ENCODE measurements around the gene LAMC3.
"Not testable (repeated sequence)": the region's sequence is repeated elsewhere in the genome, so short reads cannot be mapped to it uniquely, and the experiment has no call there.

LAMC3 gene

DNA sequence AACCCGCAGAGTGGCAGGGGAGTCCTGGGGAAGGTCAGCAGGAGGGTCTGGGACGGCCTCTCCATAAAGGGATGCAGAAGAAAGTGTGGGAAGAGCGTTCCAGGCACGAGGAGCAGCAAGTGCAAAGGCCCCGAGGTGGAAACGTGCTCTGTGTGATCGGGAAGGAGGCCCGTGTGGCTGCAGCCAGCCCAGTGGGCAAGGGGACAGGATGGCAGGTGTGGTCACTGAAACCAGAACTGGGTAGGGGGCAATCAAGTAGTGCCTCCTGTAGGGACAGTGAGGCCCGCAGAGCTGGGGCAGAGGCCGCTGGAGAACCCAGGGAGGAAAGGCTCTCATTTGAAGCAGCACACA is 16.3 kb upstream of the LAMC3 start:
- DNase-seq, result no peak

DNA sequence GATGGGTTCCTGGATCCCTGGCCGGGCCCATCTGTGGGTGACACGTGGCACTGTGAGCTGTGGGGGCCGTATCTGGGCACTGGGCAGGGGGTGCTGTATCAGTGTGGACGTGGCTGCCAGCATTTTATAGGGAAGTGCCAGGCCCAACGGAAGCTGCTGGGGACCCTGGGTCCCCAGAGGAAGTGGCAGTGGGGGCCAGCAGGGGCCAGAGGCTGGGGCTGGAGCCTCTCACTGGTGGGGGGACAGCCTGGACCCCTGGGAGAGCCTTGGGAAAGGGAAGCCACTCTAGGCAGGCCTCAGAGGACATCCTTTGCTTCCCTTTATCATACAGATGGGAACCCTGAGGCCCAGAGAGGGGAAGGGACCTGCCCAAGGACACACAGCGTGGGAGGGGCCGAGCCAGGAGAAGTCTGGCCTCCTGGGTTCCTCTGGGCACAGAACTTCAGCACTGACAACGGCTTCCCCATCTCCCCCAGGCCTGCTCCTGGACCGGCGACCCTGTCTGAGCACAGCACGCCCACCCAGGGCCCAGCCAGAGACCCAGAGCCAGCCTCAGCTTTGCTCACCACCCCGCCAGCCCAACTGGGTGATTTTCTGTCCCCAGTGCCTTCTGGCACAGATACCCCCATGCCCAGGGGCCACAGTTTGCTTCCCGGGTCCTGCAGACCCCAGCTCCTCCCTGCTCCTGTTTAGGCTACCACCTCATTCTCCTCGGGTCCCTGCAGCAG is 15.5 kb upstream of the LAMC3 start:
- no peak for DNase-seq

DNA sequence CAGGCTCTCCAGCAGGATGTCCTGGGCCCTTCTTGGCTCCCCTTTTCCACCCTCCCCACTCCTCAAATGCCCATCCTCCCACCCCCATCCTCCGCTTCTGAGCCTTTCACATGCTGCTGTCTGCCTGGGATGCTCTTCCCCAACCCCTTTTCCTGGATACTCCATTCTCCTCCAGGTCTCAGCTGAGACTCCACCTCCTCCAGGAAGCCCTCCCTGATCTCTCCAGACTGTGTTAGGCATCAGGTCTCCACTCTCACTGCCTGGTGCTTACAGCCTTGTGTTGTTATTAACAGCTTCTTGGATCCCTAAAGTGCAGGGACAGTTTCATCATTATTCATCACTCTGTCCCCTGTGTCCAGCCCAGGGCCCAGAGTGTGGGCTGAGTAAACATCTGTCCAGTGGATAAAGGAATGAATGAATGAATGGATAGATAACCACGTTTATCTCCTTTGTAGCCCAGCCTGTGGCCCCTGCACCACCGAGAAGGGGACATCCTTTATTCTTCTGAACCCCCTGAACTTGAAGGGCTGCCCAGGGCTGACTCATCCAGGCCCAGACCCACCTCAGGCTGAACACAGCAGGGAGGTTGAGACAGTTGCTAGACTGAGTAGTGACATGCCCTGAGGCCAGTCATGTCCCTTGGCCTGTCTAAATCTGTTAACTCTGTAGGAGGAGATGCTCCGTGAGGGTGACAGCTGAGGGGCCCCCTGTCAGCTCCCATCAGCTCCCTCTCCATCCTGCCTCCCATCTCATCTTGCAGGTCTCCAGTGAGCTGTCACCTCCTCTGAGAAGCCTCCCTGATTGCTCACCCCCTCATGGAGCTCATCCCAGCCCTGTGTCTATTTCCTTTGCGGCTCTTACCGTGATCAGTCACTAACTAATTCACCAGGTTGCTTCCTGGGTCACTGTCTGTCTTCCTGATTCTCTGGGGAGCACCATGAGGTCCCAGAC is 14.6 kb upstream of the LAMC3 start:
- DNase-seq, result no peak

DNA sequence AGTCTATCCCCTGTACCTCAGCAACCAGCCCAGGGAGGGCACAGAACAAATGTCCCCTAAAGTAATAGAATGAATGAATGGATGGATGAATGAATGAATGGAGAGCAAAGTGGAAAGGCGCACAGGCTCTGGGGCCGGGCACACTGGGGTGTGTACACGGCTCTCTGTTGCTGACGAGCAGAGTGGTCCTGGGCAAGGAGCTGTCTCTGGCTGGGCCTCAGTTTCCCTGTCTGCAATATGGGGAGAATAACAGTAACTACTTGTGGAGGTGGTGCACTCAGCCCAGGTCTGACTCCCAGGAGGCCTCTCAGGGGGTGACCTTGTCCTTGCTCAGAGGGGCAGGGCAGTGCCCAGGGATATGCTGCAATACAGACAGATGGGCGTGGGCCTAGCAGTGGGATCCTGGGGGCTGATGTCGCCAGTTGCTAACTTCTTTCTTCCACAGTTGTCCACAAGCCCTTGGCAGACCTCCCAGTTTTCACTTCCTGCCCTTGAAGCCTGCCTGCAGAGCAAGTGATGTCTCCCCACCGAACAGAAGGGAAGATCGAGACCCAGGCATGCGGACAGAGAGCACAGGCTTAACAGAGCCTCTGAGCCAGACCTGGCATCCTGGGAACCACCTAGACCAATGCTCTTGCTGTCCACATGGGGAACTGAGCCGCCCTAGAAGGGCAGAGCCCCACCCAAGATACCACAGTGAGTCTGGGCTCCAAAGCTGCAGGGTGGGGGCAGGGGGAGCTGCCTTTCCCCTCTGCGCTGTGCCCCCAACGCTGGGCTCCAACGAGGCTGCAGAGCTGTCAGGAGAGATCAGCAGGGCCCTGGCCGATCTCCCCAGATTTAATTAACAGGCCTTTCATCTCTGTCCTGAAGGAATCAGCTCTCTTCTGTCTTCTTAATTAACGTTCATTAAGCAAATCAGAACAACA is 13.6 kb upstream of the LAMC3 start:
- no peak for DNase-seq

DNA sequence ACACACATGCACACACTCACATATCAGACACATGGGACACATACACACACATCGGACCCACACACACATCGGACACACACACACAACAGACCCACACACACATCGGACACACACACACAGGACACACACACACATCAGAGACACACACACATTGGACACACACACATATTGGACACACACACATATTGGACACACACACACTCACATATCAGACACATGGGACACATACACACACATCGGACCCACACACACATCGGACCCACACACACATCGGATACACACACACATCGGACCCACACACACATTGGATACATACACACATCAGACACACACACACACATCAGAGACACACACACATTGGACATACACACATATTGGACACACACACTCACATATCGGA is 12.8 kb upstream of the LAMC3 start:
- DNase-seq, result no peak

DNA sequence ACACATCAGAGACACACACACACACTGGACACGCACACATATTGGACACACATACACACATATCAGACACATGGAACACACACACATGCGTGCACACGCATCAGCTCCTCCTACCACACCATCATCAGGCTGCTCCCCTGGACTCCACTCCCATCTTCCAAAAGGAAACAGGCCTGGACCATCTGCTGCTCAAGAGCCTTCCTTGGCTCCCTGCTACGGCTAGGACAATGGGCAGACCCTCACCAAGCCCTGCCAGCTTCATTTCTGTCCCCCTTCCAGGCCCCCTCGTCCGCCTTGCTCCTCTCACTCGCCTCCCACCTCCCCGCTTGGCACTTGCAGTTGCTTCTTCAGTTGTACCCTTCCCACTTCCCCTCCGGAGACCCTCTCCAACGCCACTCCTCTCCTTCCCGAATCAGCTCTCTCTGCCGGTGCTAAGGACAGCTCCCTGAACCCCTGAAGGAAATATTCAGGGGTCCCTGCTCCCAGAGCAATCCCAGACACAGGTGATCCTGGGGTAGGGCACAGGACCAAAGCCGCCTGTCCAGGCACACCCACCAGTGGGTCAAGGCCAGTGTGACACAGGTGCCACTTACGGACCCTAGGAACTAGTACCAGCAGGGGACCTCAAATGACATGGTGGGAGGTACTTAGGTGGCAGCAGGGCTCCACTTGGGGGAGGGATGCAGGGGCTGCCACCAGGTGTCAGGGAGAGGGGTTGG is 12.1 kb upstream of the LAMC3 start:
- DNase-seq, result no peak

DNA sequence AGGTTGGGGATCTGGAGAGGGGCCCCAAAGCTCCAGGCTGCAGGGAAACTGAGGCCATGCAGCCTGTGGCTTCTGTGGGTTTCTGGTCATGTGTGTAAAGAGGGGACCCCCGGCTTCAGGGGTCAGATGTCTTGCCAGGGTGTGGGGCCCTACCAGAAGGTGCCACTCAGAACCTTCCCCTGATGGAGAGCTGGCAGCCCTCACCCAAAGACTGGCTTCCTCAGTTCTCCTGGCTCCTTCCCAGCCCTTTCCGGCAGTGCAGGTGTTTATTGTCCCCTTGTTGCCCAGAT is 11.6 kb upstream of the LAMC3 start:
- DNase-seq, result no peak

DNA sequence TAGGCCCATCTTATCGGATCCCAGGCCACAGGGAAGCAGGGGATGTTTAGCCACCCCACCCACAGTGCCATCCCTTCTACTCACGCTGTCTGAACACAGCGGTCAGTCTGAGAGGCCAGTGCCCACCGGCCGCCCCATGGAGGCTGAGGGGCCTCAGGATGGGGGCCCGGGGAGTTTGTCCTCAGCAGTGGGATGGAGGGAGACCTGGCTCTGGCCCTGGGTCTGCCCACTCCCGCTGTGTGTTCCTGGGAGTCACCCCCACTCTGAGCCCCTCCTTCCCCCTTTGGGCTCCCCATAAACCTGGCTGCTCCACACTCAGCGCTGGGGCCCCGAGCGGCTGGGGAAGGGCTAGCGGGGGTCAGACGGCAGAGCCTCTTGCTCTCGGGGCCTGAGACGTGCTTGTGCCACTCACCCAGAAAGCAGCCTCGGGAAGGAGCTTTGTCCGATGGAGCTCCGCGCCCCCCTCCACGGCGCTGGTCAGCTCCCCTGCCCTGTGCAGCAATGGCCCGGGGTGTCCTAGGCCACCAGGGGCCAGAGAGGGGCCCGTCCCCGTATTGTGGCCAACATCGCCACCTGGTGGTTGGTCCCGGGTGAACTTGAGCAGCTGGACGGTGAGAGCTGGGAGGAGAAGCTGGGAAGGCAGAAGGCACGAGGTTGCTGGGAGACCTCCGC is 10.9 kb upstream of the LAMC3 start:
- peak; percentile 63 for DNase-seq

DNA sequence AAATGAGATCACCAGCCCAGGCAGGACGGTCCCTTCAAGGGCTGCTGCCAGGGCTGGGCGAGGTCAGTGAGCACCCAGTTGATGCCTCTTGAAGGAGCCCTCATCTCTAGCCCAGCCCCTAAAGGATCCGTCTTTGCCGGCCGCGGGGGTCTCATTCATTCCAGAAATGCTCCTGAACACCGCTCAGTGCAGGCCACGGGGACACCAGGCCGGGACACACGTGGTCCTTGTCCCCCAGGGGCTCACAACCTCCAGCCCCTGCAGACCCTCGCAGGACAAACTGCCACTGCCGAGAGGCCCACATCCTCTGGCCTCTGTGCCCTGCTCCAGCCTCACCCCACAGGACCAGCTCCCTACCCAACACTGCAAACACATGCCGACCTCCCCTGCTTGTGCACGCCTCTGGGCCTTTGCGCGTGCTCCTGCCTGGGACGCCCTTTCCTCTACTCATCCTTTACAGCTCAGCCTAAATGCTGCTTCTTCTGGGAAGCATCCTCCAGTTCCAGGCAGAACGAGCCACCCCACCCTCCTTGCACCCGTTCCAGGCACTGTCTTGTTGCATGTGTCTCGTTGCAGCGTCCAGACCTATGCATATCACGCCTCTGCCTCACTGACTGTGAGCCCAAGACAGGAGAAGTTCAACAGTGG is 10.3 kb upstream of the LAMC3 start:
- DNase-seq, result no peak

DNA sequence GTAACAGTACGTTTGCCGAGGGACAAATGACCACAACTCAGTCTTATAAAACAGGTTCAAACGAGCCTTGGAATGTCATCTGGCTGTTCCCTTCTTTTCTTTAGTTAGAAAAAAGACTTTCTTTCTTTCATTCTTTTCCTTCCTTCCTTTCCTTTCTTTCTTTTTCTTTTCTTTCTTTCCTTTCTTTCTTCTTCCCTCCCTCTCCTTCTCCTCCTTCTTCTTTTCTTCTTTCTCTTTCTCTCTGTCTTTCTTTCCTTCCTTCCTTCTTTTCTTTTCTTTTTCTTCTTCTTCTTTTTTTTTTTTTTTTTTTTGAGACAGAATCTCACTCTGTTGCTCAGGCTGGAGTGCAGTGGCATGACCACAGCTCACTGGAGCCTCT is 9.7 kb upstream of the LAMC3 start:
- DNase-seq, result no peak

DNA sequence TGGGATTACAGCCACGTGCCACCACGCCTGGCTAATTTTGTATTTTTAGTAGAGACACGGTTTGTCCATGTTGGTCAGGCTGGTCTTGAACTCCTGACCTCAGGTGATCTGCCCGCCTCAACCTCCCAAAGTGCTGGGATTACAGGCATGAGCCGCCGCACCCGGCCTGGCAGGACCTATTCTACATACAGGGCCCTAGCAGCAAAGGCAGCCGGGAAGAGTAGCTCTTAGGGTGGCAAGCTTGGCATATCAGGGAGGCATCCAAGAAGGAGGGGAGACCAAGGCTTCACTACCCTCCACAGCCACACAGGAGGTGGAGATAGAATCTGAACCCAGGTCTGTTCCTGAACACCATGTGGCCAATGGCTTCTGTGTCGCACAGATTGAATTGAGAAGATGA is 8.4 kb upstream of the LAMC3 start:
- not testable (repeated sequence) for DNase-seq

DNA sequence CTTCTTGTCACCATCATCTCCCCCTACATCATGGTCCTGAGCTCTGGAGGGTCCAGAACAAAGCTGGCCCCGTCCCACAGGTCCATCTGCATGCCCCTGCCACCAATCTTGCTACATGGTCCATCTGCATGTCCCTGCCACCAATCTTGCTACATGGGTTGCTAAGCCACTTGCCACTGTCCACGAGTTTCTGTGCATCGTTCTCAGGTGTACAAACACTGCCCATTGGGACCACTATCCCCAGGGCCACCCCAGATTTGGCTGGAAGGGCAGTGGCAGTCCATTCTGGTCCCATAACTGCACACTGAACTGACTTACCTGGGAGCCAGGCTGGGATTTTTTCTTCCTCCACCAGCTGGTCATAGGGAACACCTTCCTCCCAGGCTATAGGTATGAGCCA is 8.0 kb upstream of the LAMC3 start:
- no peak for DNase-seq

DNA sequence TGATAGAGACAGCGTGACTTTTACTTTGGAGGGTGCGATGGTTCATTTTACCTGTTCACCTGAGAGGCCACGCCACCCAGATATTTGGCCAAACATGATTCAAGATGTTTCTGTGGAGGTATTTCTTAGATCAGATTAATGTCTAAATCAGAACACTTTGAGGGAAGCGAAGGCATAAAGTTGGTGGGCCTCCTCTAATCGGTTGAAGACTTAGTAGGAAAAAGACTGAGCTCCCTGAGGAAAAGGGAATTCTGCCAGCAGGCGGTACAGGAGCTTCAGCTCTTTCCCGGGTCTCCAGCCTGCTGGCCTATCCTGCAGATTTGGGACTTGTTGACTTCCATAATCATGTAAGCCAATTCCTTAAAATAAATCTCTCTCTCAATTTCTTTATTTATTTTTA is 7.0 kb upstream of the LAMC3 start:
- no peak for DNase-seq

DNA sequence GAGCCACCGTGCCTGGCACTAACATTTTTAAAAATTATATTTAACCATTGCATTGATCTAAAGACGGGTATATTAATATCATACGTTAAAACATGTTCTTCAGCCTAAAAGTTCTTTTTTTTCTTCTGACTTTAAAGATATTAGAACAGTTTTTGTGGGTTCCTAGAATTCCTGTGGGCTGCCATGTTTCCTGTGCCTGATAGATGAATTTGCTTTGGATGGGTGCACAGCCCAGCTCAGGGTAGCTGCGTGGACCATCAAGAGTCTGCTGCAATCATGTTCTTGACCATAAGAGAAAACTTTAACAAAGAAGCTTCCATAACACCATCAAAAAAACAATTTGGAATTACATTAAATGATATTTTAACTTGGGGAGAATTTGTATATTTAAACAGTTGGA is 2.4 kb upstream of the LAMC3 start:
- DNase-seq, result no peak

DNA sequence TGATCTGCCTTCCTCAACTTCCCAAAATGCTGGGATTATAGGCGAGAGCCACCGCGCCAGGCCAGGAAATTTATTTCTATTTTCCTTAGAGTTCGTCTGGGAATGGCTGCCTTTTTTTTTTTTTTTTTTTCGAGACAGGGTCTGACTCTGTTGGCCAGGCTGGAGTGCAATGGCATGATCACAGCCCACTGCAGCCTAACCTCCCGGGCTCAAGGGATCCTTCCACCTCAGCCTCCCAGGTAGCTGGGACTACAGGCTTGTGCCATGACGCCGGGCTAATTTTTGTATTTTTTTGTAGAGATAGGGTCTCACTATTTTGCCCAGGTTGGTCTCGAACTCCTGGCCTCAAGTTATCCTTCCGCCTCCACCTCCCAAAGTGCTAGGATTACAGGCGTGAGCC is 888 bp upstream of the LAMC3 start:
- DNase-seq, result no peak

DNA sequence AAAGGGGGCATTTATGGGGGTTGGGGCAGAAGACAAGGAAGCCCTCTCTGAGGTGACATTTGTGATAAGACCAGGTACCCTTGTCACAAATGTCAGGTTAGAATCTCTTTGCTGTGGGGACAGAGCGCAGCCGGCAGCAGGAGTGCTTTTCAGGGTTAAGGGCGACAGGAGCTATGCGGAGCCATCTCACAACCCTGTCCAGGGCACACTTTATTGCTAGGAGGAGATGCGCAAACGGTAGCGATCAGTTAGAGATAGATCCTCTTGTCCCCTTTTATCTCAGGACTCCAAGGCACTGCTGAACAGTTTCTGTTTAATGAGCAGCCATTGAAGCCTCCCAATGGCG is 438 bp upstream of the LAMC3 start:
- no peak for DNase-seq

DNA sequence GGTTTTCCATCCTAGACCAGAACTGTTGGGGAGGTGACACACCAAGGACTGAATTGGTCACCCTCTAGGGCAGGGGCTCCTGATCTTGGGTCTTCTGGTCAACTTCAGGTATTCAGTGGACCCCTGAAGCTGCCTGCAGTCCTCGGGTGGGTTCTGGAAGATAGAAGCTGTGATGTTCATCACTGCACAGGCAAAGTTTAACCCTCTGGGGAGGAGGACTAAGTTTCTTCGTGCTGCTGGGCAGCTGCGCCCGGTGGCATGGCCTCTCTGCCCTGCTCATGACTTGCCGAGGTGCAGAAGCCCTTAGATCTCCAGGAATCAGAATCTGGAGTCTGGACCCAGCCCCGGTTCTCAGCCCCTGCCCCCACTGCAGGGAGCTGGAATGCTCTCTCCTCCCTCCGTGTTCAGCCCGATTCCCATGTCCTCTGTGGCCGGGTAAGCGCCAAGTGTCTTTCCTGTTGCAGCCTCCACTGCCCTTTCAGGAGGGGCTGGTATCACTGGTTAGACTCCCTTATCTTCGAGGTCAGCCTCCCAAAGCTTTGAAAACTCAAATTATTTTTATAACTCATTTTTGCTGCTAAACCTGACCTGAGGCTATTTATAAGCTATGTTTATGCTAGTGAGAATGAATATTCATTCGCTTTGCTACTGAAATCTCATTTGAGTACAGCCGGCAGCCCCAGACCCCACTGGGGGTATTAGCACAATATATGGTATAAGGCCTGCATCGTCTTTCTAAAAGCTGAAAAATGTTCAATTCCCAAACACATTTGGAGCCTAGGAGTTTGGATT is 1.7 kb downstream of the LAMC3 start:
- no peak for DNase-seq

DNA sequence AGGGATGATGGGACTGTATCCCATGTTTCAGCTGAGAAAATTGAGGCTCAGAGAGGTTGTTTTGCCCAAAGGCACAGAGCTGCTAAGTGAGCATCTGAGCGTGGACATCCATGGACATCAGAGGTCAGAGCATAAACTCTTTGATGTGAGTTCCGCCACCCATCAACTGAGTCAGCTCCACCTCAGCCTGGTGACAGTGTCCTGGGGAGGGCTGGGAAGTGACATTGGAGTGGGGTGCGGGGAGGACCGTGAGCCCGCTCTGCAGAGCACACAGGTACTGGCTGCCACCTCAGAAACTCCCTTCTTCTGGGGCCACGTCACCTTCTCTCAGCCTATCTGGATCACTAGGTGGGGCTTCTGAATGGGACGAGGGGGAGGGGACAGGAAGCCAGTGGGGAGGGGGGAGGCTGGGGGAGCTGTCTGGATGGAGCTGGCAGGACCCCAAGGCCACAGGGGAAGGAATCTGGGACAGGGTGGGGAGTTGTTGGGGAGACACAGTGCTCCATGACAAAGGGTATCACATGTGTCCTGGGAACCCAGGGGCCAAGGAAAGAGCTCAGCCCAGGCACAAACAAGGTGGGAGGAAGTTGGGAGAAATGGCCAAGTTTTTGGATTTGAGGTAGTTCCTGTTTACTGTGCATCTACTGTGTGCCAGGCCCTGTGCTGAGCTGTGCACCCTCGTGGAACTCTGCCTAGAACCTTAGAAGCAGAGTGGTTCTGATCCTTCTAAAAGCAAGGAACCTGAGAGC is 2.5 kb downstream of the LAMC3 start:
- DNase-seq, result no peak

DNA sequence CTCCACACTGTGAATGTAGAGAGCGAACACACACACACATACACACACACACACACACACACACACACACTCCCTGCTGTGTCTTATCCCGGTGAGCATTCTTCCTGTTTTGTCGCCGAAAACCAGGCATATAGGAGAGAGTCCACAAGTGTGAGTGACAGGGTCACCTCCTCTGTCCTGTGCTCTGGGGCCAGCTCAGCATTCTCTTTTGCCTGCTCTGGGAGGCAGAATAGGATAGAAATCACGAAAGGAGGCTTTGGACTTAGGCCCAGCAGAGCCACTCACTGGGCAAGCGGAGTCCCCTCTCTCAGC is 3.0 kb downstream of the LAMC3 start:
- DNase-seq, result no peak

DNA sequence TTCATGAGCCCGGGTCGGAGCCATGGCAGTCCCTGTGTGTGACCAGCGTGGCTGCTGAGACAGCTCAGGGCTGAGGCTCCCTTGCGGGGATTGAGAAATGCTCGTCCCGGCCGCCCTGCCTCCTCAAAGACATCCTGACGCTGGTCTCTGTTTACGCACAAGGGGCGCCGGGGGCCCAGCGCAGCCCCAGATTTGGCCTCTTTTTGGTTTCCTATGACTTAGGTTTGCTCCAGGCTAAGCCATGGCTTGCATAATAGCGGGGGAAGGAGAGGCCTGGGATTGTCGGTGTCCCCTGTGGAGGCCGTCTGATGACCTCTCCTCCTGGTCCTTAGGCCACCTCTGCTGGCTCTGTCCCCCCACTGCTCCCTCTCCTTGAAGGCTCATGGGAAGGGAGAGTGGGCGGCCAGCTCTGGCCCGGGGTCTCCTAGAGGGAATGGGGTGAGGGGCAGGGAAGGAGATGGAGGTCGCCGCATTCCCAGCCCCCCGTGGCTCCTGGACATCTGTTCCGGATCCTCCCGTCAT is 3.5 kb downstream of the LAMC3 start:
- DNase-seq, result no peak

All from activated CD4-positive, alpha-beta T cell treated with anti-CD3 and anti-CD28 coated beads, Interleukin-2, Interleukin-6, amounts not matched to agents 100 ng/mL and 50 ng/mL, durations not matched to agents 16 hours and 8 hours (primary cell).